ENCODE data around the gene BBOX1.
A peak's percentile ranks its signal among the peaks of the same experiment; 100 is the strongest.

GRCh38 chr11:27158456-27159334, 118.1 kb downstream of the BBOX1 start:
- TF ChIP-seq CTCF (IDR thresholded peaks at IDR 0.05; ENCODE audit: low read length), result peak; percentile 84
- no peak for TF ChIP-seq EZH2 (IDR thresholded peaks at IDR 0.05; ENCODE audit: borderline replicate concordance, low read length)

Measured in OCI-LY1 (cell line).